AG10803 (cell line): Measurements from ENCODE around the gene OR4D9.
"Not testable (repeated sequence)": the region's sequence is repeated elsewhere in the genome, so short reads cannot be mapped to it uniquely, and the experiment has no call there.

Source experiments
- DNase-seq: peaks from one replicate; pipeline ENCODE4 v3.0.0; 2010; ENCODE audit warnings: low read depth
- H3K4me3 ChIP-seq: 2 replicates; pipeline ENCODE4 v1.5.1; 2011; ENCODE audit warnings: mild to moderate bottlenecking, low read length, control low read depth
- CTCF ChIP-seq: conservative IDR thresholded peaks from 2 replicates; pipeline ENCODE4 v1.5.1; 2011; ENCODE audit warnings: mild to moderate bottlenecking, low read length, control low read depth, inconsistent platforms

OR4D9 gene

DNA sequence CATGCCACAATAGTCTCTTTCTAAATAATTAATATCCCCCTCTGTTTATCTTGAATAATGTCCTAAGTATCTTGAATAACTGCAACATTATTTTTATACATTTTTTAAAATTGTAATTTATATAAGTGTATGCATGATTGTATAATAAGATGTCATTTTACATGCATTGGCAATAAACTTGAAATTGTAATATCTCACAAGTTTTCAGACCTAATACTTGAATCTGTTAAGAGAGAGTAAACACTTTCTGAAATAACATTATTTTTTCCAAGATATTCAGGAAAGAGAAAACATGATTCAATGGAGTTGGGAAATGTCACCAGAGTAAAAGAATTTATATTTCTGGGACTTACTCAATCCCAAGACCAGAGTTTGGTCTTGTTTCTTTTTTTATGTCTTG, 8.1 kb upstream of the OR4D9 start, which contains the start of gene OR4D11:
TSS of gene OR4D11 (plus strand) at position 301 of the 400 bp plus-strand sequence. CDS start at position 301, 0 bp downstream.
- no peak for TF ChIP-seq CTCF

GRCh38 chr11:59511675-59512074, 336 bp downstream of the OR4D9 start:
- DNase-seq = no peak
- TF ChIP-seq CTCF = no peak
- H3K4me3 ChIP-seq = no peak overlapping the region

More for the DNA sequence above, 8.1 kb upstream of the OR4D9 start, which contains the start of gene OR4D11:
- DNase-seq = no peak
- H3K4me3 ChIP-seq = no peak within 1 kb of the TSS

DNA sequence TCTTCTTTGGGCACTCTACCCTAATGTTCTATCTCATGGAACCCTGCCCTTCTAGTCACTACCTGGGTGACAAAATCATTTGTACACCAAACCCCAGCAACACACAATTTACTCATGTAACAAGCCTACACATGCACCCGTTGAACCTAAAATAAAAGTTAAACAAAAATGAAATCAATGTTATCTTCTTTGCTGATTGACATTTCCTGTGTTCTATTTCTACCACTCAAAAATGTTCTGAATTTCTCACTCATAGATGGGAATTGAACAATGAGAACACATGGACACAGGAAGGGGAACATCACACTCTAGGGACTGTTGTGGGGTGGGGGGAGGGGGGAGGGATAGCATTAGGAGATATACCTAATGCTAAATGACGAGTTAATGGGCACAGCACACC, 8.8 kb downstream of the OR4D9 start:
- DNase-seq, H3K4me3 ChIP-seq: not testable (repeated sequence)

DNA sequence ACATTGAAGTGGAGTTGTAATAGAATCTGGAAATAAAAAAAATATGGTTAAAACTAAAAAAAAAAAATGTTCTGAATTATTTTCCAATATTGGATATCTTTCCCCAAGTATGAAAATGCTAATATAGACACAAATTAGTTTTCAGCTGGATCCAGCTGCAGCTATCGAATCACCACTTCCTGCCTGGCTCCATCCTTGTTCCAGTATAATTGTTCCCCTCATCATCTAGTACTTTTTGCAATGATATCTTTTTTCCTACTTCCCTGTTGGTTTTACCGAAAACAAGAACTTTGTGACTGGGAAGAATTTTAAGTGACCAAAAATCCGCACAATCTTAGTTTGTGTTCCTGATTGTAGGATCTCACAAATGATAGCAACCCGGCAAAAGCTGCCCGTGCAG, 9.4 kb downstream of the OR4D9 start:
- no peak for DNase-seq
- TF ChIP-seq CTCF = no peak
- H3K4me3 ChIP-seq = no peak overlapping the region

DNA sequence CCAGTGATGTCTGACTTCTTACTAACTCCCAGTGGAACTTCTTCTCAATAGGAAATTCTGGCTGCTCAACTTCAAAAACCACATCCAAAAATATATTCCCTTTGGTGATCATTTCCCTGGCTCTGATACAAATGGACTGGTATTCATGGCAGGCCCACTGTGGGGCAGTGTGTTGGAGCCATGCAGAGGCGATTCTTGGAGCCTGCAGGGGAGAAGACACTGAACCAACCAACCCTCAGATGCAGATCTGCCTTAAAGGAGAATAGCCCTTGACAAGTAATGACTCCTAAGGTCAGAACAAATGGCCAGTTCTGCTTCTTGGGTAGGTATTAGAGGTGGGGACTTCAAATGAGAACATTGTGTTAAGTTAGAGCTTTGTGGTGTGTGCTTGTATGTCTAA, 12.2 kb downstream of the OR4D9 start:
- no peak overlapping the region for H3K4me3 ChIP-seq
- TF ChIP-seq CTCF = no peak
- DNase-seq = no peak

GRCh38 chr11:59528711-59529110, 17.4 kb downstream of the OR4D9 start:
- TF ChIP-seq CTCF = no peak
- no peak for DNase-seq
- no peak overlapping the region for H3K4me3 ChIP-seq

DNA sequence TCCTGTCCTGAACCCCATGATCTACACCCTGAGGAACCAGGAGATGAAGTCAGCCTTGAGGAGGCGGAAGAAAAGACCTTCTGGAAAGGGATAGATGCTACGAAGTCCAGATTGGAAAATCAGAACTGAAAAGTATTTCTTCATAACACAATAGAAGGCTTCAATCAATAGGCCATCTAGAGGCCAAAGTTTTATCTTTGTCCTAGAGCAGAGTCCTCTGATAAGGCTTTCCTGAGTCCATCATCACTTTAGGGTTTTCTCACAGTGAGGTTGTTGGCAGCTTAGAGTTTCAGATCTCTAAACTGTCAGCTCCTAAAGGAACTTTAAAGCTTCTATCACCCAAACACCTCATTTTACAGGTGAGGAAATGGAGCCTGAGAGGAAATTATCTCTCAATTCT, 21.3 kb downstream of the OR4D9 start:
- no peak overlapping the region for H3K4me3 ChIP-seq
- TF ChIP-seq CTCF = no peak
- no peak for DNase-seq

- DNase-seq = no peak
- no peak for TF ChIP-seq CTCF
Measured at GRCh38 chr11:59534676-59535075, 23.3 kb downstream of the OR4D9 start.

More at GRCh38 chr11:59534676-59535075, 23.3 kb downstream of the OR4D9 start:
- H3K4me3 ChIP-seq = no peak overlapping the region
